Neural progenitor cell (in vitro differentiated cells): ENCODE data around the gene GRM8. TPM values are rescaled to one million over a fixed set of nuclear protein-coding genes. Genes with fewer than 3 reads are reported as not detected.

Experiments used
- DNase-seq: peaks from one replicate; pipeline ENCODE4 v3.0.0-alpha.2; 2016; ENCODE audit warnings: low spot score
- H2AFZ ChIP-seq: fragments of 200-600 bp; sonication (generic); replicated peaks from 2 replicates; pipeline ENCODE4 v1.6.1; 2016; ENCODE audit warnings: antibody characterized with exemption
- H3F3A ChIP-seq: fragments of 200-600 bp; sonication (generic); 2 replicates; pipeline ENCODE4 v1.6.1; 2016; ENCODE audit warnings: antibody characterized with exemption, low read depth
- H3K27ac ChIP-seq: fragments of 200-600 bp; sonication (generic); 2 replicates; pipeline ENCODE4 v1.5.1; 2016; ENCODE audit warnings: mild to moderate bottlenecking
- H3K27me3 ChIP-seq: fragments of 200-600 bp; sonication (generic); 2 replicates; pipeline ENCODE4 v1.6.1; 2016; ENCODE audit warnings: mild to moderate bottlenecking, moderate library complexity
- H3K36me3 ChIP-seq: fragments of 200-600 bp; sonication (generic); 2 replicates; pipeline ENCODE4 v1.5.1; 2016
- H3K4me1 ChIP-seq: fragments of 200-600 bp; sonication (generic); 2 replicates; pipeline ENCODE4 v1.6.1; 2016; ENCODE audit warnings: mixed run types
- H3K4me2 ChIP-seq: fragments of 200-600 bp; sonication (generic); 2 replicates; pipeline ENCODE4 v1.6.1; 2016
- H3K4me3 ChIP-seq: fragments of 200-600 bp; sonication (generic); 2 replicates; pipeline ENCODE4 v1.5.1; 2016
- H3K79me2 ChIP-seq: fragments of 200-600 bp; sonication (generic); 2 replicates; pipeline ENCODE4 v1.6.1; 2016; ENCODE audit warnings: low read depth
- H3K9ac ChIP-seq: fragments of 200-600 bp; sonication (generic); 2 replicates; pipeline ENCODE4 v1.6.1; 2016
- H3K9me3 ChIP-seq: fragments of 200-600 bp; sonication (generic); 2 replicates; pipeline ENCODE4 v1.5.1; 2016; ENCODE audit warnings: low read depth
- H4K20me1 ChIP-seq: fragments of 200-600 bp; sonication (generic); 2 replicates; pipeline ENCODE4 v1.6.1; 2016; ENCODE audit warnings: low read depth
- H3K27ac Mint-ChIP-seq: 3 replicates; pipeline ENCODE4 v1.8.0; 2021; ENCODE audit warnings: mixed read lengths
- H3K27me3 Mint-ChIP-seq: 2 replicates; pipeline ENCODE4 v1.8.0; 2022; ENCODE audit warnings: low read depth, mild to moderate bottlenecking, inconsistent platforms, moderate library complexity, mixed read lengths; ENCODE audit not compliant: insufficient read depth
- H3K36me3 Mint-ChIP-seq: 3 replicates; pipeline ENCODE4 v1.8.0; 2021; ENCODE audit warnings: mixed read lengths
- H3K4me1 Mint-ChIP-seq: 3 replicates; pipeline ENCODE4 v1.8.0; 2021; ENCODE audit warnings: mixed read lengths
- H3K4me3 Mint-ChIP-seq: 3 replicates; pipeline ENCODE4 v1.8.0; 2021; ENCODE audit warnings: mild to moderate bottlenecking, moderate library complexity, mixed read lengths
- H3K9me3 Mint-ChIP-seq: 3 replicates; pipeline ENCODE4 v1.8.0; 2020; ENCODE audit warnings: mixed read lengths
- CTCF ChIP-seq: fragments of 200-600 bp; sonication (generic); IDR thresholded peaks from 2 replicates; pipeline ENCODE4 v1.5.1; 2017; ENCODE audit warnings: antibody characterized with exemption, mild to moderate bottlenecking
- EZH2 ChIP-seq: fragments of 200-600 bp; sonication (generic); IDR thresholded peaks from 2 replicates; pipeline ENCODE4 v1.6.1; 2017; ENCODE audit warnings: antibody characterized with exemption, mild to moderate bottlenecking, moderate library complexity
- EZH2phosphoT487 ChIP-seq: fragments of 200-600 bp; sonication (generic); IDR thresholded peaks from 2 replicates; pipeline ENCODE4 v1.6.1; 2017; ENCODE audit warnings: antibody characterized with exemption
- total RNA-seq: library from RNA; depleted of rRNA; stranded (reverse); fragments of >200 nt; gene quantifications from 2 replicates; pipeline ENCODE4 v1.2.3, GENCODE V29; 2015; ENCODE audit warnings: low replicate concordance

GRM8 gene
- total RNA-seq, 1 donor from 2014 or later = 0.62 TPM

GRCh38 chr7:126608339-126608776 lies 644.4 kb downstream of the GRM8 start:
- TF ChIP-seq CTCF = peak; percentile 69
- no peak for TF ChIP-seq EZH2phosphoT487
- H3K4me2 ChIP-seq = no peak overlapping the region
- peak; percentile 59 for DNase-seq

GRCh38 chr7:126606331-126606730 lies 646.4 kb downstream of the GRM8 start:
- no peaks in the 10 kb centered on the region for H3K36me3 ChIP-seq
- TF ChIP-seq EZH2 (no peak), EZH2phosphoT487 (no peak), CTCF (no peak)
- no peak overlapping the region for H3K4me3 ChIP-seq
- H3K9me3 ChIP-seq = no peaks in the 10 kb centered on the region
- DNase-seq = no peak
- no peak overlapping the region for H2AFZ ChIP-seq
- H3K27me3 ChIP-seq = no peaks in the 10 kb centered on the region
- no peak overlapping the region for H3K9ac ChIP-seq
- H3K27ac Mint-ChIP-seq = no peak overlapping the region
- no peaks in the 10 kb centered on the region for H3K4me1 ChIP-seq
- H3K27ac ChIP-seq = no peak overlapping the region
- H3K79me2 ChIP-seq = no peaks in the 10 kb centered on the region
- H3K4me1 Mint-ChIP-seq = no peaks in the 10 kb centered on the region
- H3K27me3 Mint-ChIP-seq = no peaks in the 10 kb centered on the region
- no peaks in the 10 kb centered on the region for H3K36me3 Mint-ChIP-seq
- no peak overlapping the region for H3K4me3 Mint-ChIP-seq
- H3K9me3 Mint-ChIP-seq = no peaks in the 10 kb centered on the region
- no peaks in the 10 kb centered on the region for H3F3A ChIP-seq
- H4K20me1 ChIP-seq = no peaks in the 10 kb centered on the region
- H3K4me2 ChIP-seq = no peak overlapping the region

More at GRCh38 chr7:126608339-126608776, 644.4 kb downstream of the GRM8 start:
- H3K79me2 ChIP-seq = no peaks in the 10 kb centered on the region
- H3K4me1 Mint-ChIP-seq = no peaks in the 10 kb centered on the region
- no peaks in the 10 kb centered on the region for H3K9me3 Mint-ChIP-seq
- no peak overlapping the region for H3K27ac Mint-ChIP-seq
- no peaks in the 10 kb centered on the region for H3K4me1 ChIP-seq
- H3K27me3 Mint-ChIP-seq = no peaks in the 10 kb centered on the region
- no peak overlapping the region for H3K27ac ChIP-seq
- H2AFZ ChIP-seq = no peak overlapping the region
- H3K36me3 Mint-ChIP-seq = no peaks in the 10 kb centered on the region
- H3K27me3 ChIP-seq = no peaks in the 10 kb centered on the region
- no peaks in the 10 kb centered on the region for H3K36me3 ChIP-seq
- H4K20me1 ChIP-seq = no peaks in the 10 kb centered on the region
- no peak overlapping the region for H3K4me3 Mint-ChIP-seq
- H3K9me3 ChIP-seq = no peaks in the 10 kb centered on the region
- no peaks in the 10 kb centered on the region for H3F3A ChIP-seq
- H3K4me3 ChIP-seq = no peak overlapping the region
- H3K9ac ChIP-seq = no peak overlapping the region

GRCh38 chr7:126605553-126605952 lies 647.2 kb downstream of the GRM8 start:
- H3K36me3 ChIP-seq = no peaks in the 10 kb centered on the region
- no peak overlapping the region for H3K4me2 ChIP-seq
- Mint-ChIP-seq H3K27ac (no peak overlapping the region), H3K36me3 (no peaks in the 10 kb centered on the region), H3K4me1 (no peaks in the 10 kb centered on the region), H3K27me3 (no peaks in the 10 kb centered on the region), H3K9me3 (no peaks in the 10 kb centered on the region), H3K4me3 (no peak overlapping the region)
- no peak overlapping the region for H3K9ac ChIP-seq
- no peaks in the 10 kb centered on the region for H3K4me1 ChIP-seq
- no peak overlapping the region for H2AFZ ChIP-seq
- no peaks in the 10 kb centered on the region for H3K79me2 ChIP-seq
- DNase-seq = no peak
- no peak overlapping the region for H3K4me3 ChIP-seq
- no peak for TF ChIP-seq EZH2phosphoT487
- TF ChIP-seq EZH2 = no peak
- TF ChIP-seq CTCF = no peak
- no peaks in the 10 kb centered on the region for H4K20me1 ChIP-seq
- H3F3A ChIP-seq = no peaks in the 10 kb centered on the region
- no peaks in the 10 kb centered on the region for H3K9me3 ChIP-seq
- no peaks in the 10 kb centered on the region for H3K27me3 ChIP-seq
- no peak overlapping the region for H3K27ac ChIP-seq

GRCh38 chr7:126605056-126605455 lies 647.7 kb downstream of the GRM8 start:
- Histone ChIP-seq H3F3A (no peaks in the 10 kb centered on the region), H3K27ac (no peak overlapping the region), H3K9ac (no peak overlapping the region), H4K20me1 (no peaks in the 10 kb centered on the region), H3K27me3 (no peaks in the 10 kb centered on the region), H3K9me3 (no peaks in the 10 kb centered on the region), H3K4me3 (no peak overlapping the region), H3K79me2 (no peaks in the 10 kb centered on the region), H3K4me2 (no peak overlapping the region), H3K4me1 (no peaks in the 10 kb centered on the region), H3K36me3 (no peaks in the 10 kb centered on the region), H2AFZ (no peak overlapping the region)
- Mint-ChIP-seq H3K27ac (peak overlapping the region; percentile 53), H3K4me3 (no peak overlapping the region), H3K36me3 (no peaks in the 10 kb centered on the region), H3K9me3 (no peaks in the 10 kb centered on the region), H3K27me3 (no peaks in the 10 kb centered on the region), H3K4me1 (no peaks in the 10 kb centered on the region)
- DNase-seq = no peak
- no peak for TF ChIP-seq EZH2
- no peak for TF ChIP-seq EZH2phosphoT487
- no peak for TF ChIP-seq CTCF
